ENCODE results near the gene PDE1A.

PDE1A gene

DNA sequence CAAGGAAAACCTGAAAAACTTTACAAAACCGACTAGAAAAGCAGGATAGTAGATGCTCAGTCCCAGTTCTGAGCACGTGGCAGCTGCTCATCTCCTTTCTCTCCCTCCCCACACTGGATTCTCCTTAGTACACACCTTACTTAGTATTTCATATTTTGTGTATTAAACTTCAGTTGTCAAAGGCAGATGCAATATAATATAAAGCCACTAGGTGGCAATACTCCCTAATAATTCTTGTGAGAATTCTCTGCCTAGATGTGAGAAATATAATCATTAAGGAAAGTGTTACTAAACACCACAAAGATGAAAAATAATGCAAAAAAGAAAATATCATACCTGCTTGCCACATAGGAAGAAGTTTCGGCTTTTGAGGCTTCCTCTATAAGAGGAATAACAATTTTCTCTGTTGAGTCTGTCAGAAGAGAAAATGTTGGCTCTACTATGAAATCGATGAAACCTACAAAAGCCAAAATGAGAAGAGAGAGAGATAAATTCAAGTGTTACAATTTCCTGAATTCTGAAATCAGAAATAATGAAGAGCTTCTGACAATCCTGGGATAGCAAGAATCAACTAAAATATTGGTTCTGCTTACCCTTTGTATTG is 240.6 kb downstream of the PDE1A start:
- DNase-seq, result no peak

DNA sequence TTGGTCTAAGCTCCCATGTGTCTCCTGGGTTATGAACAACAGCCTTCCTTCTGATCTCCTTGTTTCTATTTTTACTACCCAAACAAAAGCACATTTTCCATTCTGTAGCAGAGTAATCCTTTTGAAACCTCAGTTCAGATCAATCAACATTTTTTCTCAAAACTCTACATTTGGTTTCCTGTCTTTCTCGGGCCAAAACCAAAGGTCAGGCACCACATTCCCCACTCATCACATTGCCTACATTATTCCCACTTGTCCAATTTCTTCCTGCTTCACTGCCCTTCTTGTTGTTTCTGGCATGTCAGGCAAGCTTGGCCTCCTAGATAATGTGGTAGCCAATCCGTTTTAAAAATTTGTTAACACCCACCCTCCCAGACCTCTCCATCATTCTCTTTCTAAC is 244.4 kb downstream of the PDE1A start:
- DNase-seq, result no peak

DNA sequence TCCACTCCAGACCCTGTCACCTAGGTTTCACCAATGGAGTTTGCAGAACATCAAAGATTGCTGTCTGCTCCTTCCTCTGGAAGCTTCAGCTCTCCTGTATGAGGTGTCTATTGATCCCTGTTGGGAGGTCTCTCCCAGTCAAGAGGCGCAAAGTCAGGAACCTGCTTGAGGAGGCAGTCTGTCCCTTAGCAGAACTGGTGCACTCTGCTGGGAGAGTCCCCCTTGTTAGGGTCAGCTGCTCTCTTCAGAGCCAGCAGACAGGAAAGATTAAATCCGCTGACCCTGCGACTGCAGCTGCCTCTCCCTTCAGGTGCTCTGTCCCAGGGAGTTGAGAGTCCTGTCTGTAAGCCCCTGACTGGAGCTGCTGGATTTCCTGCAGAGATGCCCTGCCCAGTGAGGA is 245.5 kb downstream of the PDE1A start:
- DNase-seq, result no peak

GRCh38 chr2:182179176-182179575 is 247.7 kb downstream of the PDE1A start:
- no peak for DNase-seq

- DNase-seq, result no peak
These were observed 252.8 kb downstream of the PDE1A start for GRCh38 chr2:182173944-182174622.

GRCh38 chr2:182170341-182170740 is 256.5 kb downstream of the PDE1A start:
- no peak for DNase-seq

DNA sequence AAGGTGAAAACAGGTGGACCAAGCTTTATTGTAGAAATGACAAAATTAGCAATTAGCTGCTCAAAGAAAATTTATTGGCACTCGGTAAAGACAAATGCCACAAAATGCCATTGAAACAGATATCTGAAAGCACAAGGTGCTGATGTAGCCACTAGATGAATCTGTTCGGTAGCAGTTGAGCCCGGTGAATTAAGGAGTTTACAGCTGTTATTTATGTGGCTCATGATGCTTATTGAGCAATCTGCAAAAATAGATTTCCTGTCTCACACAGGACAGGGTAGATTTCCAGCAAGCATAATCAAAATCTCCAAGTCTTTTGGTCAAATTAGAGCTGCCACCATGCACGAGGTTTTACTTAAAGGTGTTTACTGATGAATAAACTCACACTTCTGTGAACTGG is 259.0 kb downstream of the PDE1A start:
- DNase-seq, result no peak

DNA sequence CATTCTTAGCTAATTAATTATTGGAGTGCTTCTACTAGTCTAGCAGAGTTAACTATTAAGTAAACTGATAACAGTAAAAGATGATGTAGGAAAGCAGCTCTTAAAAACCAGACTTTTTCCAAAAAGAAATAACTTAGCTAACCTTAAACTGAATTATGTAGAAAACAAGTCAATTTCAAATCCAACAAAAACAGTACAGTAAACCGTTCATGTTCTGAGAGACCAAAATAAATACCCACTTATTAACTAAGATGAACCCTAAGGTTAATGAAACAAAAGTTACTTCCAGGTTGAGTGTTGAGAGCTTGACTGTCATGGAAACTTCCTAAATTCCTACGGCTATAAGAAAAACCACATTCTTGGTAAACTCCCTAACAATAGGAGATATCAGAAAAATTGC is 260.0 kb downstream of the PDE1A start:
- DNase-seq, result no peak

- no peak for DNase-seq
These were observed 260.4 kb downstream of the PDE1A start for GRCh38 chr2:182166406-182166805.

GRCh38 chr2:182165202-182165601 is 261.6 kb downstream of the PDE1A start:
- DNase-seq, result no peak

- no peak for DNase-seq
These were observed 262.1 kb downstream of the PDE1A start for GRCh38 chr2:182164686-182165085.

DNA sequence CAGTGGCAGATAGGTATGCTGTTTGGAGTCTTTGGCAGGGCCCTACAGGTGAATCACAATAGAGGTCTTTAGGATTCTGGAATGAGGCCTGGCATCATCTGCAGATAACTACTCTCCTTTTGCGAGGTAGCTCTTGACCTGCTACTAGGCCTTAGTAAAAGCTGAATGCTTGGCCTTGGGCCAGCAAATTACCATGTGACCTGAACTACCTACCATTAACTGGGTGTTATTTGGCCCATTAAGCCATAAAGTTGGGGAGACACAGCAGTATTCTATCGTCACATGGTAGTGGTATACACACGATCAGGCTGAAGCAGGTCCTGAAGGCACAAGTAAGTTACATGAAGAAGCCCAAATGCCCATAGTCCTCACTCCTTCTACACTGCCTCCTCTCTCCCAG is 263.0 kb downstream of the PDE1A start:
- no peak for DNase-seq

- no peak for DNase-seq
These were observed 278.5 kb downstream of the PDE1A start for GRCh38 chr2:182148344-182148743.

- DNase-seq, result no peak
These were observed 282.1 kb downstream of the PDE1A start for GRCh38 chr2:182144776-182145165.

GRCh38 chr2:182144041-182144775 is 282.6 kb downstream of the PDE1A start:
- no peak for DNase-seq

DNA sequence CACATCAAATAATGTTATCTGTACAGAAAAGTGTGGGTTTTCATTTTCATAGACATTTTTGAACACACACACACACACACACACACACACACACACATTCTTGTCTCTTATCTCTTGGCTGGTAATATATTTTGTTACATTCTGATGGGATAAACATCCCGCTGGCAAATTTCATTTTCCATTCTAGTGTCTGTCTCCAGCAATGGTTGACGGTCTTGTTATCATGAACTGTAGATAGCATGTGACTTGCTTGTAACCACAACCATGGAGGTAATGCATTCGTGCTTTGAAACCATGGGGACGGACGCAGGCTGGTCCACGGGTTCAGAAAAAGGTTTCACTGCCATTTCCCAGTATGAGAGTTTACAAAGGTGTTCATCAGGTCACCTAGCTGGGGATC is 284.8 kb downstream of the PDE1A start:
- DNase-seq, result no peak

DNA sequence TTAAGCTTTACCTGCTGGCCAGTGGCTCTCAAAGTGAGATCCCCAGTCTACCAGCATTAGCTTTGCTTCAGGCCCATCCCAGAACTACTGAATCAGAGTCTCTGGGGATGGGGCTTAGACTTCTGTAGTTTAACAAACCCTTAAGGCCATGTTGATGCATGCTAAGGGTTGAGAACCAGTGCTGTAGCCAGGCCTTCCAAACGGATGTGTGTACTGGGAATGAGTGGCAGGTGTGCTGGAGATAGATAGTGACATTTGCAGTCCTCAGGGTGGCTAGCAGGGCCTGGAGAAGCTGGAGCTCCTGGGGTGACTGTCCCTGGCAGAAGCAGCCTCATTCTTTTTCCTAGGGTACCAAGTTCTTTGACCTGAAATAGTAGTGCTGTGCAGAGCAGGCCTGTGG is 292.6 kb downstream of the PDE1A start:
- no peak for DNase-seq

DNA sequence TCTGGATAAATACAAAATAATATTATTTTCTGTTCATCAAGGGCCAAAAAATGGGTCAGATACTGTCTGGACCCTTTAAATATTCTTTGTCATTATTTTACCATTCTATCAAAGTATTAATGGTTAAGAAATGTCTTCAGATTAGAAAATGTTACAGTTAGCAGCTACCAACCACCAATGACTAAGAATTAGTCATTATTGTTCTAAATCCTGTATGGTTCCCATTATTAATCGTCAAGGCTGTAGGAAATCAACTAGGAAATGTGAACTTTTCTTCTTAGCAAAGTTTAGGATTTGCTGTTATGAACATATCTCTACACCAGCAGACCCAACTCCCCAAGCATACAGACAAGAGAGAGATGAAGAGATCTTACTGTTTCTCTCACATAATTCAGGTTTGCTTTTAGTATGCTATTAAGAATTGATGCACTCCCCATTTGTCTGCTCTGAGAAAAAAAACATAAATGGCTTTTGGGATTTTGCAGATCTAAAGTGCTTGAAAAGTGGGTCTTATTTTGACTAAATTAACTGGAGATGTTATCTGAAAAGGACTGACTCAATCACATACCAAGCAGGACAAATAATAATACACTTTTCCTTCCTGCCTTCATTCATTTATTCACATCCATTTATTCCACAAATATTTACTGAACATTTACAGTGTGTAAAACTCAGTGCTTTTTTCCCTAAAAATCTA is 293.5 kb downstream of the PDE1A start:
- DNase-seq, result no peak

GRCh38 chr2:182132605-182133004 is 294.2 kb downstream of the PDE1A start:
- no peak for DNase-seq

DNA sequence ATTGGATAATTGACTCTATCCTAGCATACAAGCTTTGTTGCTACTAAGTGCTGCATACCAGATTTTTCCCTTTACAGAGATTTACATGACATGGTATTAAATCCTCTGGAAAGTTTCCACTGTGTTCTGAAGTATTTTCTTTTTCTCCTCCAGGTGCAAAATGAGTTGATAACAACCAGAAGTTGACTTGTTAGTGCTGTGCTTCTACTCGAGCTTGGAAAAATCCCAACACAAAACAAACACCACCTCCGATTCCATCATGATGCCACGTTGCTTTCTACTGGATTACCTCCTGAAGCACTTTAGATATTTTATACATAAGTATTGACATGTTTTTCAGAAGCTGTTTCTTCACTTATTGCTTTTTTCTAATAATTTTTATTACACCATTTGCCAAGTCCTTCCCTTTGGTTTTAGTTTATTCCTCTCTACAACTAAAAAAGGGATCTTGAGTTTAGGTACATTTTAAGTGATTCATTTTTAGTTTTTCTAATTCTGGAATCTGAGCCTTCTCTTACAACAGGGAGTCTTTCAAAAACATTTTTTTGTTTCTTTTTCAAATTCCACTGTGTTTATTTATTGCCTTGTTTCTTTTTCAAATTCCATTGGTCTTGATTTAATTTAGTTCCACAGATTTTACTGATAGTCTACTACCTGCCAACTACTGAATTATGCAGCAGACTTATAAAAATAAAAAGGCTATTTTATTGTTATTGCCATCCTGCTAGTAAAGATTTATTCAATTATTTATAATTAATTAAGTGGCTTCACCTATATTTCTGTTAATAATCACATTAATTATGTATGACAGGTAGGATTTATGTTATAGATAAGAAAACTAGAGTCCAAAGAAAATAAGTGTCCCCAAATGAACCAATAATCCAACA is 297.8 kb downstream of the PDE1A start:
- DNase-seq, result no peak

GRCh38 chr2:182117196-182117595 is 309.6 kb downstream of the PDE1A start:
- no peak for DNase-seq

- DNase-seq, result no peak
These were observed 310.1 kb downstream of the PDE1A start for GRCh38 chr2:182116774-182117173.

GRCh38 chr2:182115258-182115657 is 311.6 kb downstream of the PDE1A start:
- DNase-seq, result no peak
